ENCODE results near the gene R3HDM4.

Gene R3HDM4

GRCh38 chr19:919199-920050, 6.4 kb upstream of the R3HDM4 start:
- TF ChIP-seq, protein P1, sequence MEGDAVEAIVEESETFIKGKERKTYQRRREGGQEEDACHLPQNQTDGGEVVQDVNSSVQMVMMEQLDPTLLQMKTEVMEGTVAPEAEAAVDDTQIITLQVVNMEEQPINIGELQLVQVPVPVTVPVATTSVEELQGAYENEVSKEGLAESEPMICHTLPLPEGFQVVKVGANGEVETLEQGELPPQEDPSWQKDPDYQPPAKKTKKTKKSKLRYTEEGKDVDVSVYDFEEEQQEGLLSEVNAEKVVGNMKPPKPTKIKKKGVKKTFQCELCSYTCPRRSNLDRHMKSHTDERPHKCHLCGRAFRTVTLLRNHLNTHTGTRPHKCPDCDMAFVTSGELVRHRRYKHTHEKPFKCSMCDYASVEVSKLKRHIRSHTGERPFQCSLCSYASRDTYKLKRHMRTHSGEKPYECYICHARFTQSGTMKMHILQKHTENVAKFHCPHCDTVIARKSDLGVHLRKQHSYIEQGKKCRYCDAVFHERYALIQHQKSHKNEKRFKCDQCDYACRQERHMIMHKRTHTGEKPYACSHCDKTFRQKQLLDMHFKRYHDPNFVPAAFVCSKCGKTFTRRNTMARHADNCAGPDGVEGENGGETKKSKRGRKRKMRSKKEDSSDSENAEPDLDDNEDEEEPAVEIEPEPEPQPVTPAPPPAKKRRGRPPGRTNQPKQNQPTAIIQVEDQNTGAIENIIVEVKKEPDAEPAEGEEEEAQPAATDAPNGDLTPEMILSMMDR (IDR thresholded peaks at IDR 0.05) = no peak

GRCh38 chr19:918481-919198, 5.6 kb upstream of the R3HDM4 start:
- TF ChIP-seq, protein P1 (IDR thresholded peaks at IDR 0.05) = no peak

GRCh38 chr19:918152-918437, 5.1 kb upstream of the R3HDM4 start:
- TF ChIP-seq, protein P1 (IDR thresholded peaks at IDR 0.05) = no peak

DNA sequence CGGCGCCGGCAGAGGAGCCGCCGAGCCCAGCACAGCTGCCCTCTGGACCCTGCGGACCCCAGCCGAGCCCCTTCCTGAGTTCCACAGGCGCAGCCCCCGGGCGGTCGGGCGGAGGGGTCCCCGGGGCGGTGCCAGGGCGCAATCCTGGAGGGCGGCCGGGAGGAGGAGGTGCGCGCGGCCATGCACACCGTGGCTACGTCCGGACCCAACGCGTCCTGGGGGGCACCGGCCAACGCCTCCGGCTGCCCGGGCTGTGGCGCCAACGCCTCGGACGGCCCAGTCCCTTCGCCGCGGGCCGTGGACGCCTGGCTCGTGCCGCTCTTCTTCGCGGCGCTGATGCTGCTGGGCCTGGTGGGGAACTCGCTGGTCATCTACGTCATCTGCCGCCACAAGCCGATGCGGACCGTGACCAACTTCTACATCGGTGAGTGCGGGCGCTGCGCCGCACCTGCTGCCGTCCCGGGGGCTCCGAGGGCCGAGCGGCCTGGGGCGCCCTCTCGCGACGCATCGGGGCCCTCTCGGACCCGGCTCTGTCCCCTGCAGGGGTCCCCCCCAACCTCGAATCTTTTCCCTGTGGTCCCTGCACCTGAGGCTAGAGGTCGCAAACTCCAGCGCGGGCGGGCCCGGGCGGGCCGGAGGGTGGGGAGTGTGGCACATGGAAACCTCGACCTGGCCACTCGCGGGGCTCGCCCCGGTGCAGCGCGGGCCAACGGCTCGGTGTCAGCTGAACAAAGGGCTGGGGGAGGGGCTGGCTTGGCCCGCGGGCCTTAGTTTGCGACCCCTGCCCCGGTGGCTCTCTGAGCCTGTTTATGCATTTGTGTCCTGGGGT, 4.5 kb upstream of the R3HDM4 start, which contains the start of gene KISS1R:
KISS1R (plus strand) TSS at position 11 of the 829 bp plus-strand sequence; CDS start at position 181, 170 bp downstream.
- TF ChIP-seq, protein P1 (IDR thresholded peaks at IDR 0.05) = peak; percentile 31; the same call in 1 of the 2 replicates

DNA sequence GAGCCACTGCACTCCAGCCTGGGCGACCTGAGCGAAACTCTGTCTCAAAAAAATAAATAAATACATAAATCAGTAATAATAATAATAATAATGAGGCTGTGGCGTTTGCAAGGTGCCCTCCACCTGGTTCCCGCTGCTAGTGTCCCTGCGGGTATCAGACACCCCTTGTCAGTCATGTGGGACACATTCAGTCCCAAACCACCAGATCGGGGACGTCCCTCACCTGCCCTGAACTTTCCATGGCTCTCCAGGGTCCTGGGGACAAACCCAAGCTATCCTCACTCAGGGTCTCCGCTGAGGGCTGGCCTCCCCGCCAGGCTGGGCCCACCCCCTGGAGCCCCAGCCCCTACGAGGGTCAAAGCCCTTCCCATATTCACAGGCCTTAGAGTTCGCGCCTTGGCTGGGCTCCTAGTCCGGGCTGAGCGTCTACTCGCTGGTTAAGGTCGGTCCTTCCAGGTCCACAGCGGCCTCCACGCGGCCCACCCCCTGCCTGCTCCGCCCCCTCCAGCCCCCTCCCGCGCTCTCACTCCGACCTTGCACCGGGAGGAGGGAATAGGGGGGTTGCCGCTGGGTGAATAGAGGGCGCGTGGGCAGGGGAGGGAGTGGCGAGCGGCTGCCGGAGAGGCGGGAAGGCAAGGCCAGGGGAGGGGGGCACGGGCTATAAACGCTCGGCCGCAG, 3.8 kb upstream of the R3HDM4 start:
- TF ChIP-seq, protein P1 (IDR thresholded peaks at IDR 0.05) = no peak

GRCh38 chr19:912181-913079, 589 bp downstream of the R3HDM4 start:
- TF ChIP-seq, protein P1 (IDR thresholded peaks at IDR 0.05) = no peak
